Natural killer cell (primary cell): ENCODE measurements around the gene STYXL1. TPM values are rescaled to one million over a fixed set of nuclear protein-coding genes. Genes with fewer than 3 reads are reported as not detected.

Experiments
- ATAC-seq, 3 donors: fragments of 150-1000 bp in 2 of 3; fragments of 200-7000 bp in 1 of 3; cut with Tn5 transposase; 1 replicate in 1 of 3; 2 replicates in 2 of 3; pipeline ENCODE4 v1.10.0; 2021; ENCODE audit warnings: mild to moderate bottlenecking in 2 of 3, moderate library complexity in 2 of 3
- DNase-seq, 2 donors: peaks; one replicate each; pipeline versions ENCODE4 v3.0.0 to v3.0.0-alpha.2; 2013 to 2021; ENCODE audit warnings: mixed read lengths in 1 of 2
- H3K27ac ChIP-seq: one replicate; pipeline ENCODE4 v1.5.1; 2013; ENCODE audit warnings: mild to moderate bottlenecking, low read length
- H3K27me3 ChIP-seq: one replicate; pipeline ENCODE4 v1.6.1; 2013; ENCODE audit warnings: low read length; ENCODE audit not compliant: control insufficient read depth, insufficient read depth
- H3K36me3 ChIP-seq: one replicate; pipeline ENCODE4 v1.6.1; 2013; ENCODE audit warnings: low read length; ENCODE audit not compliant: control insufficient read depth, insufficient read depth
- H3K4me1 ChIP-seq: one replicate; pipeline ENCODE4 v1.6.1; 2013; ENCODE audit warnings: low read length; ENCODE audit not compliant: control insufficient read depth, insufficient read depth
- H3K4me3 ChIP-seq: one replicate; pipeline ENCODE4 v1.5.1; 2013; ENCODE audit warnings: low read length
- H3K9me3 ChIP-seq: one replicate; pipeline ENCODE4 v1.6.1; 2013; ENCODE audit warnings: low read length; ENCODE audit not compliant: control insufficient read depth, insufficient read depth
- H3K27ac Mint-ChIP-seq, 2 donors: one replicate each; pipeline ENCODE4 v1.8.0; 2022; ENCODE audit warnings: mild to moderate bottlenecking in 2 of 2, mixed read lengths in 2 of 2, moderate library complexity in 1 of 2
- H3K27me3 Mint-ChIP-seq, 2 donors: one replicate each; pipeline ENCODE4 v1.8.0; 2022; ENCODE audit warnings: low read depth in 2 of 2, mixed read lengths in 2 of 2
- H3K36me3 Mint-ChIP-seq: one replicate; pipeline ENCODE4 v1.8.0; 2022; ENCODE audit warnings: mixed read lengths
- H3K4me1 Mint-ChIP-seq, 2 donors: one replicate each; pipeline ENCODE4 v1.8.0; 2022; ENCODE audit warnings: mixed read lengths in 2 of 2
- H3K4me3 Mint-ChIP-seq: one replicate; pipeline ENCODE4 v1.8.0; 2022; ENCODE audit warnings: mild to moderate bottlenecking, moderate library complexity, mixed read lengths
- H3K9me3 Mint-ChIP-seq, 2 donors: one replicate each; pipeline ENCODE4 v1.8.0; 2022; ENCODE audit warnings: mixed read lengths in 2 of 2
- CTCF ChIP-seq: fragments of 200-600 bp; IDR thresholded peaks from one replicate; pipeline ENCODE4 v1.8.0; 2022; ENCODE audit warnings: antibody characterized with exemption
- WGBS: methylation state at CpG from one replicate; pipeline ENCODE4 v1.1.7; 2013; ENCODE audit warnings: missing lambda C conversion rate; ENCODE audit not compliant: insufficient coverage; 5-methylcytosine and 5-hydroxymethylcytosine counted together
- intact Hi-C: fragments of 100-400 bp; cut with micrococcal nuclease; formaldehyde crosslinking; loops from one replicate; pipeline ENCODE4 v1.14.2; 2022
- total RNA-seq, 4 donors: library from RNA; stranded (reverse); fragments of 120-200 nt in 1 of 4; gene quantifications; one replicate each; pipeline versions ENCODE4 v1.2.3 to v1.2.4, GENCODE V29; 2013 to 2022

Gene STYXL1
- total RNA-seq, 3 donors from 2014 or later (not counting 1 experiment from before 2014, with no cell fraction given) = 15.1 to 33.2 (median 18.8) TPM

DNA sequence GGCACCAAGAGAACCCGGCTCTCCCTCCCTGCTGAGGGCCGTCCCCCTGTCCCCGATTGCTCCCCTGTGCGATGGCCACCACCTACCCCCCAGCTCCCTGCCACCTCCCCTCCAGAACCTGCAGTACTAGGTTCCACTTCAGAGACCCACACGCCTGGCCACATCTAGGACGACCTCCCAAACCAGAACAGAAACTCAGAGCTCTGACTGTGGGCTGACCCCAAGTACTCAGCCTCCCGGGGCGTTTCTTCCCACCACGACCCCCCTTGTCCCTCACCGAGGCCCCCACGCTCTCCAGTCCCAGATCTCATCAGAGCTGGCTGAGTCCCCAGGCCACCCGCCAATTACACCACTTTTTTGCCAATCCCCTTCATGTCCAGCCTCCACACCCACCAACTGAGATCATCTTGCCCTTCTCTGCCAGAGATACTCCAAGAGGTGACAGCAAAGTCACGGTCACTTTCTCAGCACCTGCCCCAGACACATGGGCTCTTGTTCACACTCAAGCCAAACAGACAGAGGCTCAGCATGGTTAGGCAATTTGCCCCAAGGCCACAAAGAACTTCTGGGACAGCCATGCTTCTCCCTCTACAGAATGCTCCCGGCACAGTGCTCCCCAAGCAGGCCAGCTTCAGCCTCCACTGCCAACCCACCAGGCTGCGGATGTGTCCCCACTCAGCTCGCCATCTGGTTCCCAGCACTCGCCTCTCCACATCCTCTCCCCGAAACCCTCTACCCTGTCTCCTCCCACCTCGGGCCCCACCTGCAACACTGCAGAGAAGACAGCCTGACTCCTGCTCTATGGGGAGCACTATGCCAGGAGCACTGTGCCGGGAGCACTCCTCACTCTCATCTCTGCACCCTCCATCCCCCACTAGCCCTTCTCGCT is 58.1 kb downstream of the STYXL1 start:
- no peaks in the 10 kb centered on the region for H3K36me3 Mint-ChIP-seq
- no peak for DNase-seq
- intact Hi-C loops = no loop called here
- peak overlapping the region; percentile 4 to 80 for H3K27ac Mint-ChIP-seq
- H3K4me1 ChIP-seq = peaks cover 19% of the 10 kb centered on the region
- no peaks in the 10 kb centered on the region for H3K9me3 Mint-ChIP-seq
- H3K9me3 ChIP-seq = no peaks in the 10 kb centered on the region
- H3K27me3 ChIP-seq = no peaks in the 10 kb centered on the region
- H3K36me3 ChIP-seq = peaks cover 26% of the 10 kb centered on the region
- H3K27me3 Mint-ChIP-seq = no peaks in the 10 kb centered on the region
- 67% methylated on average over 21 of the region's 21 CpGs for WGBS
- no peak for TF ChIP-seq CTCF
- H3K4me1 Mint-ChIP-seq = peaks cover 2 to 31% of the 10 kb centered on the region in 2 donors
- H3K4me3 Mint-ChIP-seq = no peak overlapping the region
- no peak overlapping the region for H3K27ac ChIP-seq
- ATAC-seq = no peak
- no peak overlapping the region for H3K4me3 ChIP-seq

- Histone ChIP-seq H3K4me1 (peaks cover 14% of the 10 kb centered on the region), H3K9me3 (no peaks in the 10 kb centered on the region), H3K36me3 (peaks cover 33% of the 10 kb centered on the region), H3K27ac (no peak overlapping the region), H3K27me3 (no peaks in the 10 kb centered on the region), H3K4me3 (no peak overlapping the region)
- Mint-ChIP-seq H3K27me3 (no peaks in the 10 kb centered on the region), H3K27ac (peak overlapping the region in 1 of 2 donors; percentile 80), H3K36me3 (no peaks in the 10 kb centered on the region), H3K9me3 (no peaks in the 10 kb centered on the region), H3K4me1 (peaks cover 0 to 26% of the 10 kb centered on the region in 2 donors), H3K4me3 (no peak overlapping the region)
- no peak for TF ChIP-seq CTCF
- peak in 1 of 2 donors; percentile 60 for DNase-seq
- intact Hi-C loops = no loop called here
- no peak for ATAC-seq
- 91% methylated on average over 13 of the region's 31 CpGs for WGBS
Measured at GRCh38 chr7:75988568-75989499, 59.0 kb downstream of the STYXL1 start.

GRCh38 chr7:75987805-75988567 is 59.8 kb downstream of the STYXL1 start:
- Histone ChIP-seq H3K27ac (no peak overlapping the region), H3K4me3 (no peak overlapping the region), H3K36me3 (peaks cover 40% of the 10 kb centered on the region), H3K4me1 (peaks cover 6% of the 10 kb centered on the region), H3K9me3 (no peaks in the 10 kb centered on the region), H3K27me3 (no peaks in the 10 kb centered on the region)
- intact Hi-C loops = no loop called here
- Mint-ChIP-seq H3K4me3 (no peak overlapping the region), H3K4me1 (peaks cover 0 to 18% of the 10 kb centered on the region in 2 donors), H3K27me3 (no peaks in the 10 kb centered on the region), H3K27ac (peak overlapping the region in 1 of 2 donors; percentile 54), H3K9me3 (no peaks in the 10 kb centered on the region), H3K36me3 (no peaks in the 10 kb centered on the region)
- ATAC-seq (no peak), DNase-seq (no peak)
- TF ChIP-seq CTCF = no peak
- 96% methylated on average over 30 of the region's 30 CpGs for WGBS
